ENCODE data around the gene CACNA2D4.

CACNA2D4 gene

DNA sequence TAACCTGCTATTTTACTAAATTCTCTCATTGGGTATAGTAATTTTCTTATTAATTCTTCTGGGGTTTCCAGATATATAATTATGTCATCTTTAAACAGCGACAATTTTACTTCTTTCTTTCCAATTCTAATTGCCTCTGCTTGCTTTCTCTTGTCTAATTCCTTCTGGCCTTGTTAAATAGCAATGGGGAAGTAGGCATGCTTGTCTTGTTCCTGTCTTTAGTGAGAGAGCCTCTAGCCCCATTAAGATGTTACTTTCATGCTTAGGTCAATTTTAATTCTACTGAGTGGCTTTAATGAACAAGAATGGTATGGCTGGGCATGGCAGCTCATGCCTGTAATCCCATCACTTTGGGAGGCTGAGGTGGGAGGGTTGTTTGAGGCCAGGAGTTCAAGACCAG lies 66.4 kb downstream of the CACNA2D4 start:
- Mint-ChIP-seq H3K27me3 (ENCODE audit: low read depth) (peaks cover 2% of the 10 kb centered on the region), H3K9me3 (no peaks in the 10 kb centered on the region), H3K4me3 (no peak overlapping the region), H3K4me1 (ENCODE audit: low read depth) (peaks cover 3% of the 10 kb centered on the region), H3K27ac (no peak overlapping the region), H3K36me3 (ENCODE audit: low read depth) (no peaks in the 10 kb centered on the region)
- DNase-seq (ENCODE audit: low spot score), result no peak

DNA sequence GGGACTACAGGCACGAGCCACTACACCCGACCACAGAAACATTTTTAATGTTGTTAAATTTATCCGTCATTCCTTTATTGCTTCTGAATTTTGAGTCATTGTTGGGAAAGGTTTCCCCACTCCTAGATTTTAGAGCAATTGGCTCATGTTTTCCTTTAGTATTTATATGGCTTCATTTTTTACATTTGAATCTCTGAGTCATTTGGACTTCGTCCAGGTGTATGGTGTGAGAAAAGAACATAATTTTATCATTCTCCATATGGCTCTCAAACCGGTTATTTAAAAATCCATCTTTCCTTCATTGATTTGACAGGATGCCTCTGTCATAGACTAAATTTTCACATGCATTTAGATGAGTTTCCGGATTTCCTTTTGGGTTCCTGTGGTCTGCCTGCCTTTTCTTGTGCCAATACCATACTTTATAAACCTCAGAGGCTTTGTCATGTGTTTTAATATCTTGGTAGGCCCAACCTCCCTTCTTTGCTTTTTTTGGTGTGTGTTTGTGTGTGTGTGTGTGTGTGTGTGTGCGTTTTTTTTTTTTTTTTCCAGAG lies 67.2 kb downstream of the CACNA2D4 start:
- Mint-ChIP-seq H3K9me3 (no peaks in the 10 kb centered on the region), H3K27ac (no peak overlapping the region), H3K27me3 (ENCODE audit: low read depth) (peaks cover 2% of the 10 kb centered on the region), H3K36me3 (ENCODE audit: low read depth) (no peaks in the 10 kb centered on the region), H3K4me3 (no peak overlapping the region), H3K4me1 (ENCODE audit: low read depth) (peaks cover 3% of the 10 kb centered on the region)
- DNase-seq (ENCODE audit: low spot score), result no peak

DNA sequence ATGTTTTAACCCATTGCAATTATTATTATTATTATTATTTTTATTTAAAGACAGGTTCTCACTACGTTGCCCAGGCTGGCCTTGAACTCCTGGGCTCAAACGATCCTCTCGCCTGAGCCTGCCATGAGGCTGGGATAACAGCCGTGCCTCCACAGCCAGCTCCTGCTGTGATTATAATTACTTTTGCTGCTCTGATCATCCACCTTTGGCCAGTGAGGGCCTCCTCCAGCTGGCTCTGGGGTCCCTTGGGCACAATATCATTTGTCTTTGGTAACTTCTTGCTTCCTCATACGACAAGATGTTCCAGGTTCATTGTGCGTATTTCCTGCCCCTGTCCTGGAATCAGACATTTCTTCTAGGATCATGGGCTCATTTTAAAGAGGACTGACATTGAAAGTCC lies 69.7 kb downstream of the CACNA2D4 start:
- Mint-ChIP-seq H3K9me3 (no peaks in the 10 kb centered on the region), H3K4me3 (no peak overlapping the region), H3K4me1 (ENCODE audit: low read depth) (no peaks in the 10 kb centered on the region), H3K36me3 (ENCODE audit: low read depth) (no peaks in the 10 kb centered on the region), H3K27ac (no peak overlapping the region), H3K27me3 (ENCODE audit: low read depth) (peaks cover 2% of the 10 kb centered on the region)
- no peak for DNase-seq (ENCODE audit: low spot score)

DNA sequence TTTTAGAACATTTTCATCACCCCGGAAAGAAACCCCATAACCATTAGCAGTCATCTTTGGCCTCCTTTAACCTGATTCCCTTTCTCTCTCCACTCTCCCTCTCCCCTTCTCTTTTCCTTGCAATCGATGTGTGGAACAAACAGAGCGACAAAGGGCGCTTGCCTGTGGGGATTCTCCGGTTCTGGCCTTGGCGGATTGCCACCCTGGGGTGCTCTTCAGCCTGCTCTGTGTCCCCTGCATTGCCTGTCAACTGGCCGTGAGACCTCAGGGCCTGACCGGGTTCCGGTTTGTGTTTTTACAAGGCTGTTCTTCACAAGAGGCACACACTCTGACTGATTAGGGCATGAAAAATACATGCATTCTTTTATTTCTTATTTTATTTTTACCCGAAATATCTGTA lies 70.3 kb downstream of the CACNA2D4 start:
- no peak overlapping the region for H3K4me3 Mint-ChIP-seq
- H3K4me1 Mint-ChIP-seq (ENCODE audit: low read depth), result no peaks in the 10 kb centered on the region
- H3K36me3 Mint-ChIP-seq (ENCODE audit: low read depth), result no peaks in the 10 kb centered on the region
- no peaks in the 10 kb centered on the region for H3K9me3 Mint-ChIP-seq
- H3K27ac Mint-ChIP-seq, result no peak overlapping the region
- no peak for DNase-seq (ENCODE audit: low spot score)
- peaks cover 2% of the 10 kb centered on the region for H3K27me3 Mint-ChIP-seq (ENCODE audit: low read depth)

DNA sequence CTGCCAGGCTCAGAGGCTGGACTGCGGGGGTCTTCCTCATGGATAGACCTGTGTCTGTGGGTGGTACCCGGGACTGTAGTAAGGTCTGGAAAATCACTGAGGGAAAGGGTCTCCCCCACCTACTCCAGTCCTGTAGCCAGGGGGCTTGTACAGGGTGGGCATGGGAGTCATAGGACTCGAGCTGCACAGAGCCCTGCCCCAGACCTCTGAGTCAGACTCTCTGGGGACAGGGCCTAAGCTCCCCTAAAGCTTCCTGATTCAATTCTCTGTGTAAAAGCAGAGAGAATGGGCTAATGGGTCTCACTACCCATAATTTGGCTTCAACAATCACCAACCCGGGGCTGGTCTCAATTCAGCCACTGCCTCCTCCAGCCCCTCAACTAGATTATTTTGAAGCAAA lies 71.0 kb downstream of the CACNA2D4 start:
- Mint-ChIP-seq H3K27ac (no peak overlapping the region), H3K9me3 (no peaks in the 10 kb centered on the region), H3K27me3 (ENCODE audit: low read depth) (peaks cover 2% of the 10 kb centered on the region), H3K4me3 (no peak overlapping the region), H3K36me3 (ENCODE audit: low read depth) (no peaks in the 10 kb centered on the region), H3K4me1 (ENCODE audit: low read depth) (no peaks in the 10 kb centered on the region)
- no peak for DNase-seq (ENCODE audit: low spot score)

DNA sequence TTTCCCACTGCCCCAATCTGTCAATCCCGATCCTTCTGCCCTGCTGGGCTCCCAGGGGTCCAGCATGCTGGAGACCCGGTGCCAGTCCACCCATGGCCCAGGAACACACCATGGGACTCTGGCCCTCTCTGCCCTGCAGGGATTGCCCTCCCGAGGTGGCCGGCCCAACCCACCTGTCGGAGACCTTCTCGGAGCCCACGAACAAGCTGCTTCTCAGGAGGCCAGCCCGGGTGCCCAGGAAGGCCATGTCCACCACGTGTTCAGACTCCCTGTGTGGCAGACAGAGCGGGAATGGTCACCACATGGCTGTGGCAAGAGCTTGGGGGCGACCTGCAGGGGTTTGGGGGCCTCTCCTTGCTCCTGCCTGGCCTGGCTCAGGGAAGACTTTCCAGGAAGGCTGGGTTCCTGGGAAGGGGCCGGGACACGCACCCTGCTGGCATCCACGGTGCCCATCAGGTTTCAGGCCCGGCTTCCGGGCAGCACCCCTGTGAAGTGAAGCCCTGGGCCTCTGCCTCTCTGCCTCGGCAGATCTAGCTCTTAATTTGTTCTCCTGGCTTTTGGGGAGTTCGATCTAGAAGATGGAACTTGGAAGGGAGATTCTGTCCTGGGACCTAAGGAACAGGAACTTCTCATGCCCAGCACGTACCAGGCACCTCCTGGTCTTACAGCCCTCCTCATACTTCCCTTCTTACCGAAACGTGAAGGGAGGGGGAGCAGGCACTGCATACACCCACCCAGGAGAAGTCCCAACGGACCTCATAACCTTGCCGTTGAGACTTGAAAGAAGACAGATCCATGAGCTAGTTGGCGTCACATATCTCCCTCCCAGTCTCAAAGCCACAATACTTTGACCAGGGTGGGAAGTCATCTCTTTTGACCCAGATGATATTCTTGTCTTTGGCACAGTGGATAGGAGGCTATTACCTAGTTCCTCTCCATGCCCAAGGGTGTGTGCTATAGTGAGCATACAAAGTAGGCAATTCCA lies 71.7 kb downstream of the CACNA2D4 start:
- H3K4me1 Mint-ChIP-seq (ENCODE audit: low read depth), result no peaks in the 10 kb centered on the region
- H3K9me3 Mint-ChIP-seq, result no peaks in the 10 kb centered on the region
- H3K27ac Mint-ChIP-seq, result no peak overlapping the region
- no peak overlapping the region for H3K4me3 Mint-ChIP-seq
- no peaks in the 10 kb centered on the region for H3K36me3 Mint-ChIP-seq (ENCODE audit: low read depth)
- no peaks in the 10 kb centered on the region for H3K27me3 Mint-ChIP-seq (ENCODE audit: low read depth)
- DNase-seq (ENCODE audit: low spot score), result no peak

DNA sequence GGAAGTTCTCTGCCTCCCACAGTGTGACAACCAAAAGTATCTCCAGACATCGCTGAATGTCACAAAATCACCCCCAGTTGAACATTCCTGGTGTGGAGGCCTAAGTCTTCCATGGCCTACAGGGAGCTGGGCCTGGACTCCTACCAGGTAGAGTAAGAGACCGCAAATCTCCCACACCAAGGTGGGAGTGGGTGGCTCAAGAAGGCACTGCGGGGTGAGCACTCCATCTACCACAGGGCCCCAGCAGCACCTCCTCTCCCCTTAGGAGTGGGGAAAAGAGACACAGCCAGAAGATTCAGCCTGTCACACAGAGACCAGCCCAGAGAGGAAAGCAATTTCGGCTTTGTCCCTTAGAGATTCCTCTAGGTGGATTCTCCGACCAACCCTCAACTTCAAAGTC lies 72.6 kb downstream of the CACNA2D4 start:
- no peak overlapping the region for H3K27ac Mint-ChIP-seq
- no peaks in the 10 kb centered on the region for H3K9me3 Mint-ChIP-seq
- no peaks in the 10 kb centered on the region for H3K4me1 Mint-ChIP-seq (ENCODE audit: low read depth)
- H3K36me3 Mint-ChIP-seq (ENCODE audit: low read depth), result no peaks in the 10 kb centered on the region
- no peak for DNase-seq (ENCODE audit: low spot score)
- no peak overlapping the region for H3K4me3 Mint-ChIP-seq
- no peaks in the 10 kb centered on the region for H3K27me3 Mint-ChIP-seq (ENCODE audit: low read depth)

DNA sequence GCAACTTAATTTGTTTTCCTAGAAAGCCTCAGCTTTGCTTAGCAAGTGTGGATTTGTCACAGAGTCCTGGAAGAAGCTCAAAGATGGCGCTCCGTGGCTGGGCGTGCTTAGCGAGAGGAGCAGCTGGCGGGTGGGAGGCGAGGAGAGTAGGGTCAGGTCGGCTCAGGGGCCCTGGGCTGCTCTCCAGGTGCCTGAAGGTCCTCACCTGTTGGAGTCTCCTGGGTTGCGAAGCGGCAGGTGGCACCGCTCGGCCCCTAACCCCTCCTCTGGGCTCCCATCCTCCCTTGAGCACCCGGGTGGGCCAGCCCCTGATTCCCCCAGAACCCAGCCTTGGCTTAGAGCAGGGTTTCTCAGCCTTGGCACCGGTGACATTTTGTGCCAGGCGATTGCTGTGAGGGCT lies 73.0 kb downstream of the CACNA2D4 start:
- no peak for DNase-seq (ENCODE audit: low spot score)
- Mint-ChIP-seq H3K27me3 (ENCODE audit: low read depth) (no peaks in the 10 kb centered on the region), H3K36me3 (ENCODE audit: low read depth) (no peaks in the 10 kb centered on the region), H3K4me1 (ENCODE audit: low read depth) (no peaks in the 10 kb centered on the region), H3K9me3 (no peaks in the 10 kb centered on the region), H3K4me3 (no peak overlapping the region), H3K27ac (no peak overlapping the region)

DNA sequence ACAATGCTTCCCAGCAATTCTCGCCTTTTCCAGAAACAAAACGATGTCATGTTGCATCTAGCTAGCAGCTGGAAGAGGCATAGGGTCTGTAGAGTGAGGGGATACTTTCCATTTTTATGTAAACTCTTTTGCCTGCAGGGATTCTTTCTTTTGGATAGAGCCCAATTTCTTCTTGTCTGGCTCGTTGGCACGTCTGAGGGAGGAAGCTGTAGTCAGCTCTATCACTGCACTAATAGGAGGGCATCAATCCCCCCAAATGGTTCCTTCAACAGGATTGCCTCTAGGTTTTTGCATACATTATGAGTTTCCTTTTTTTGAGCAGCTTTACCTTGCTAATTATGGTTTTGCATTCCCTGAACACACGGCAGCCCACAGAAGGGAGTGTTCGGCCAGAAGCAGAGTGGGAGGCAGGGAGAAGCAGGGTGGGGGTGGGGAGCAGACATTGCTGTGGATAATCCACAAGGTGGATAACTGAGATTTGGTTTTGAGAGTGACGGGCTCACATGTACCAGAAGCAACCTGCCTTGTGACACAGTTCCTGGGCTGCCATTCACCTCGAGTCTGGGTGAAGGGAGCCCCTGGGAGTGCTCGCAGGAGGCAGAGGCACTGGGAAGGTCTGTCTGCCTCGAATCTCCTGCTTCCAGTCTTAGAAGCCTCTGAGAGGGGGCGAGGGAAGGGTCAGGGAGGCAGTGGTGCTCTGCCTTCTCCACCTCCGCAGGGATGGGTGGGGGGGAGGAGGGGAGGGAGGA lies 73.6 kb downstream of the CACNA2D4 start:
- no peak overlapping the region for H3K4me3 Mint-ChIP-seq
- no peaks in the 10 kb centered on the region for H3K9me3 Mint-ChIP-seq
- H3K36me3 Mint-ChIP-seq (ENCODE audit: low read depth), result no peaks in the 10 kb centered on the region
- DNase-seq (ENCODE audit: low spot score), result no peak
- H3K27me3 Mint-ChIP-seq (ENCODE audit: low read depth), result no peaks in the 10 kb centered on the region
- no peak overlapping the region for H3K27ac Mint-ChIP-seq
- H3K4me1 Mint-ChIP-seq (ENCODE audit: low read depth), result no peaks in the 10 kb centered on the region

DNA sequence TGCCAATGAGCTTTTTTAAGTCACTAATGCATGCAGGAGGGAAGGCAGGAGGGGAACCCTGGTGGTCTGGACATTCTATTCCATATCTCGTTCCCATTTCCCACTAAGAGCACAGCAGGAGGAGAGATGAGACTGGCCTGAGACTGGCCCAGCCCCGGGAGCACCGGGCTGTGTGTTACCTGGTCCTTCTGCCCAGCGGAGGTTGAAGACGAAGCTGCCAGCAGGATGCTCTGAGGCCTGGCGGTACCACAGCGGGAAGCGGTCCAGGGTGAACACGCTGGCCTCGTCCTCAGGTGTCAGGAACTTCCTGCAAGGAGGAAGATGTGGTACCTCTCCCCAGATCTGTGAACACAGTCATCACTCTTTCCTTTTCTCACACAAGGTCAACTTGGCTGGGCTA lies 74.2 kb downstream of the CACNA2D4 start:
- H3K4me1 Mint-ChIP-seq (ENCODE audit: low read depth), result no peaks in the 10 kb centered on the region

DNA sequence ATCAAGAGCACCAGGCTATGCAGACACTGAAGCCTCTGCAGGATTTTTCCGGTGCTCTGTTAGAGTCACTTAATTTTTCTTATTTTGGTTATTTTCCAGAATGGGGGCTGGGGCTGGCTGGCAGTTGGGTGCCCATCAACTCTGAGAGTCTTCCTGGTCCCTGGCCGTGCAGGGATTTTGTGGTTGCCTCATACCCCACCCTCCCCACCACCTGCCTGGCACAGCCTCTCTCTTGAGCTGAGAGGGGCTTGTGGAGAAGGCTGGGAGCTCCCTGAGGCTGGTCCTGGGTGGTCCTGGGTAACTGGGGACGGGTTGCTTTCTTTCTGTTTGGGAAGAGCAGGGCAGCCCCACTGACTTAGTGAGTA lies 74.8 kb downstream of the CACNA2D4 start:
- Mint-ChIP-seq H3K4me3 (no peak overlapping the region), H3K36me3 (ENCODE audit: low read depth) (no peaks in the 10 kb centered on the region), H3K27me3 (ENCODE audit: low read depth) (no peaks in the 10 kb centered on the region), H3K9me3 (no peaks in the 10 kb centered on the region), H3K4me1 (ENCODE audit: low read depth) (no peaks in the 10 kb centered on the region), H3K27ac (no peak overlapping the region)
- no peak for DNase-seq (ENCODE audit: low spot score)

More for the DNA sequence above, 74.2 kb downstream of the CACNA2D4 start:
- no peak overlapping the region for H3K27ac Mint-ChIP-seq
- DNase-seq (ENCODE audit: low spot score), result no peak
- no peak overlapping the region for H3K4me3 Mint-ChIP-seq
- no peaks in the 10 kb centered on the region for H3K9me3 Mint-ChIP-seq
- no peaks in the 10 kb centered on the region for H3K27me3 Mint-ChIP-seq (ENCODE audit: low read depth)
- no peaks in the 10 kb centered on the region for H3K36me3 Mint-ChIP-seq (ENCODE audit: low read depth)

DNA sequence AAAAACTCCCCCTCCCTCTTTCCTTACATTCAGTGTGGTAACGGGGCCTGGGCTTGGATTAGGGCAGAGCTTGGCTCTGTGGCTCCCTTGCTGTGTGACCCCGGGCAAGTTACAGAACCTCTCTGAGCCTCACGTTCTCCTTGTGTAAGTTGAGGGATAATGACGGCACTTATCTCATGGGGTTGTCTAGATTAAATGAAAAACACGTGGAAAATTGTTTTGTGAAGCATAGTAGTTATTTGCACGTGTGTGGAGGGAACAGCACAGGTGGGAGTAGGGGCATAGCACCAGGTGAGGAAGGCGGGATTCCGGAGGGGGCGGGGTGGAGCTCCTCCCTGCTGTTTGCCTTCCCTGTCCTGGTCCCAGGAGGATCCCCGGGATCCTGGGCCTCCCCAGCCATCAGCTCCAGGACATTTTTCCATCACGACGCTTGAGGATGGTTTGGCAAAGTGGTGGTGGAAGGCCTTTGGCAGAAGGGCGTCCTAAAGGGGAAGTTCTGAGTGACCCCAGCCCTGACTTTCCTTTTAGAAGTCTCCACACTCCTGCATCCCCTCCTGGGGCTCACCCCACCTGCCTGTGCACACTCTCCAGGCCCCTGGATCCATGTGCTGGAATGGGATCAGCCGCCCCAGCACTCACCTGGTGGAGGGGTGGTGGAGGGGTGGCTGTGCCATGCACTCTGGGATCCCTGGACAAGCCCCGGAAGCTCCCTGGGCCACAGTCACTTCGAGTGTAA lies 75.4 kb downstream of the CACNA2D4 start:
- Mint-ChIP-seq H3K27me3 (ENCODE audit: low read depth) (no peaks in the 10 kb centered on the region), H3K4me1 (ENCODE audit: low read depth) (no peaks in the 10 kb centered on the region), H3K36me3 (ENCODE audit: low read depth) (no peaks in the 10 kb centered on the region), H3K27ac (no peak overlapping the region), H3K4me3 (no peak overlapping the region), H3K9me3 (no peaks in the 10 kb centered on the region)
- DNase-seq (ENCODE audit: low spot score), result no peak

DNA sequence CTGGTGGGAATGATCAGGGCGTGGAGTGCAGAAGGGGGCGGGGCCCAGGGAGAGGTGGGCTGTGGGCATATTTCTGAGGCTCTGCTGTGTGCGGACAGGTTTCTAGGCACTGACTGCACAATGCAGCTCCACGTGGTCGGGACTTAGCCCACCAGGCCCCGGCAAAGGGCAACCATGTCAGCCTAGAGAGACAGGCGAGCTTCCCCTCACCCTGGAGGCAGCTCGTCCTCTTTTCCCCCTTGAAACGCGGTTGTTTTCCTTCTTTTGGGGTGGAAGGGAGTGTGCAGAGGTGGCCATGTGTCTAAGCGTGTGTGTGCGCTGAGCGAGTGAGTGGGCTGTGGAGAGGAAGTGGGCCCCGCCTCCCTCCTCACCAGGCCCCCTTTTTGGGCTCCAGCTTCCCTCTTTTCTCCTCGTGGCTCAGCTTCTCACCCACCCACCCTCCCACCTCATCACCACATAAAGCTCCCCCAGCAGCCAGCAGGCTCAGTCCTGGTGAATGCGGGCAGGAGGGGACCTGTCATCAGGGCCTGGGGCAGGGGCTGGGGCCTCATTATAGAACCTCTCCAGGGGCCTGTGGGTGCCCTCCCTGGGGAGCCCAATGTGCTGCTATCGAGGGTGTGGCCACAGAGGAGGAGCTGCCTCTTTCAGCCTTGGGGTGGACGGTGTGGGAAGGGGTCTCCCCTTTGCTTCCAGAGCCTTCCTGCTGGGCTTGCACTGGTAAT lies 76.1 kb downstream of the CACNA2D4 start:
- no peaks in the 10 kb centered on the region for H3K36me3 Mint-ChIP-seq (ENCODE audit: low read depth)
- H3K27ac Mint-ChIP-seq, result no peak overlapping the region
- H3K9me3 Mint-ChIP-seq, result no peaks in the 10 kb centered on the region
- no peak overlapping the region for H3K4me3 Mint-ChIP-seq
- H3K27me3 Mint-ChIP-seq (ENCODE audit: low read depth), result no peaks in the 10 kb centered on the region
- no peaks in the 10 kb centered on the region for H3K4me1 Mint-ChIP-seq (ENCODE audit: low read depth)
- no peak for DNase-seq (ENCODE audit: low spot score)

Measured in T-helper 2 cell treated with Interferon-gamma antibody and Interleukin-4, amounts not matched to agents 5 μg/mL and 100 μg/mL, for 36 hours (primary cell).